ENCODE measurements around the gene HSPB6.

HSPB6 gene

GRCh38 chr19:35751839-35752745 is 4.7 kb downstream of the HSPB6 start:
- no peak for TF ChIP-seq CTCF (IDR thresholded peaks at IDR 0.05; ENCODE audit: control insufficient read depth, insufficient read depth, low read depth, low read length, missing control alignments)
- DNase-seq (ENCODE audit: low read depth) = no peak

GRCh38 chr19:35750167-35750566 is 6.7 kb downstream of the HSPB6 start:
- no peak overlapping the region for H3K4me3 ChIP-seq (ENCODE audit: control insufficient read depth, low read depth, low read length)
- no peak for TF ChIP-seq CTCF (IDR thresholded peaks at IDR 0.05; ENCODE audit: control insufficient read depth, insufficient read depth, low read depth, low read length, missing control alignments)
- no peak for DNase-seq (ENCODE audit: low read depth)

More at GRCh38 chr19:35751839-35752745, 4.7 kb downstream of the HSPB6 start:
- no peak overlapping the region for H3K4me3 ChIP-seq (ENCODE audit: control insufficient read depth, low read depth, low read length)

DNA sequence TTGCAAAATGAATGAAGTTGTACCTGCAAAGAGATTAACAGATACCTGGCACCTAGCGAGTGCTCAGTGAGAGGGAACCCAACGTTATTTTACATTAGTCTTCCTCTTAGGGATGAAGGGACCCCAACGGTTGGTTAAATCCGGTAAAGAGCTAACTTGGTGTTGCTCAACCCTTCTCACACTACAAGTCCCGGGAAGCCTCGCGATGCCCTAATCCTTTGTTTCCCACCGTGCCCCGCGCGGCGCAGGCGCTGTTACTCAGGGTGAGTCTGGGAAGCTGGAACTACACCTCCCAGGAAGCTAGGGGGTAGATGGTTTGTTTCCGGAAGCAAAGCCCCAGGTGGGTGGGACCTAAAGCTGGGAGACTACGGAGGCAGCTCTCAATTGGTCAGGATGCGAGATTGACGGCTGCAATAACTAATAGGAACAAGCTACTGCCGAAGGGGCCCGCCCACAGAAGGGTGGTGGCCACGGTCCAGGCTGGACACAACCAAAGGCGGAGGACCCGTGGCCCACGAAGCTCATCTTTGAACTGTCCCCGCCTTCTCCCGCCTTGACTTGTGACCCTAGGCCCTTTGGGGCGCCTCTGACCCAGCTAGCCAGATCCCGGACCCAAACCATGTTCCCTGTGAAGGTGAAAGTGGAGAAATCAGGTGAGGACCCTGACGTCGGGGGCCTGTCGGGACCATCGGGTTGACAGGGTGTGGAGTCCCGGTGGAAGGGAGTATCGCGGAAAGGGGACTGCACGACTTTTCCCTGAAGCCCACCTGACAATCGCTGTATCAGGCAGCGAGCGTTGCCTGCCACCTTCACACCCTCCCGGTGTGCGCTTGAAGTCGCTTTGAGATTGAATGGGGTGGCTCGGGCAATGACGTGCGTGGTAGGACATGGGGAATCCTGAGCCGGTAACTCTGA is 8.5 kb downstream of the HSPB6 start, which contains the start of gene LIN37:
Gene LIN37, plus strand, starts transcription at position 471 of the 915 bp plus-strand sequence. Its CDS starts 149 bp downstream, at position 620.
- TF ChIP-seq CTCF (IDR thresholded peaks at IDR 0.05; ENCODE audit: control insufficient read depth, insufficient read depth, low read depth, low read length, missing control alignments) = no peak
- DNase-seq (ENCODE audit: low read depth) = peak; percentile 98

GRCh38 chr19:35746531-35746930 is 10.3 kb downstream of the HSPB6 start:
- no peak for TF ChIP-seq CTCF (IDR thresholded peaks at IDR 0.05; ENCODE audit: control insufficient read depth, insufficient read depth, low read depth, low read length, missing control alignments)
- no peak for DNase-seq (ENCODE audit: low read depth)
- H3K4me3 ChIP-seq (ENCODE audit: control insufficient read depth, low read depth, low read length) = peak overlapping the region; percentile 85

More for the DNA sequence above, 8.5 kb downstream of the HSPB6 start, which contains the start of gene LIN37:
- H3K4me3 ChIP-seq (ENCODE audit: control insufficient read depth, low read depth, low read length) = peak within 1 kb of the TSS; percentile 76

- no peak for DNase-seq (ENCODE audit: low read depth)
- peak overlapping the region; percentile 85 for H3K4me3 ChIP-seq (ENCODE audit: control insufficient read depth, low read depth, low read length)
Measured at GRCh38 chr19:35746087-35746462, 10.8 kb downstream of the HSPB6 start.

More at GRCh38 chr19:35746087-35746462, 10.8 kb downstream of the HSPB6 start:
- no peak for TF ChIP-seq CTCF (IDR thresholded peaks at IDR 0.05; ENCODE audit: control insufficient read depth, insufficient read depth, low read depth, low read length, missing control alignments)
